A549 treated with CpdA at 1 μM for 4 hours (cell line): ENCODE results near the gene ZNF26. TPM values are rescaled to one million over a fixed set of nuclear protein-coding genes. Genes with fewer than 3 reads are reported as not detected.

Experiments used
- total RNA-seq: library from RNA; stranded (reverse); fragments of 200-300 nt; extraction: Qiagen RNA extraction; gene quantifications from 5 replicates; pipeline ENCODE4 v1.2.3, GENCODE V29; 2022; ENCODE audit warnings: low read depth

ZNF26 gene
- total RNA-seq = 7.1 to 11.3 TPM (median 7.4 TPM) in 5 replicates

DNA sequence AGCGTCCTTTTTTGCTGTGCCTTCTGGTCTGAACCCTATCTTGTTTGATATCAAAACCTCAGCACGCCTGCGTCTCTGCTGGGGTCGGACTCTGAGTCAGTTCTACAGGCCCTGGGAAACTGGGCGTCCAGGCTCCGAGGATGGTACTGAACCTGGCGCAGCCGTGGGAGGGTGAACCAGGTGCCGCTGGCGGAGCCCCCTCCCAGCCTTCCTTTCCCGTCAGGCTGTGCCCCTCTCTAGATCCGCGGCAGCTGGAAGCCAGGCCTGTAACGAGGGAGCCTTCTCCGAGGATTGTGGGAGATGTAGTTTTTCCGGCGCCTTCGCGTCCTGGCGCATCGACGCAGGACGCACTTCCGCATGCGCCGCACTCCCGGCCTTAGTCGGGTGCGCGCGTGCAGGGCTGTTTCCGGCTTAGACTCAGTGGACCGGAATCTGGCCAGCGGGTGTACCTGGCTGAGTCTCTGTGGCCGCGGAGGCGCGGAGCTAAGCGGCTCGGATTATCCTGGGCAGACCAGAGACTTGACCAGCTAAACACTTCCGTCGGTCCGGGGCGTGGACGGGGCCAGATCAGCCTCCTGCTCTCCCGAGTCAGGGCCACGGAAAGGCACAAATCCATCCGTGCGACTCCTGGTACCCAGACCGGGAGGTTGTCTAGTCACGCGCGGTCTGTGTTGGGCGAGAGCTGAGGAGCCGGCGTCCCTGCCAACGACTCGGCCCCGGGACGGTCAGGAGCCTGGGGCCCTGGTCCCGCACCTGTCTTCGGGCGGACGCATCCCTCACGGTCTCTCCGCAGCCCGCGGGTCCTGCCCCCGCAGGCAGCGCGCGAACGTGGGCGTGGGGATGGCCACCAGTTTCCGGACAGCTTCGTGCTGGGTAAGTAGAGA, at the start of gene ZNF26:
ZNF26 (plus strand) TSS at position 367 of the 884 bp plus-strand sequence; CDS start at position 841, 474 bp downstream.

GRCh38 chr12:132956011-132956788, 30.0 kb upstream of the ZNF26 start, which contains the start of gene ZNF605:
ZNF605 (minus strand) TSS chr12:132956306; CDS start chr12:132945635, 10,671 bp downstream.

DNA sequence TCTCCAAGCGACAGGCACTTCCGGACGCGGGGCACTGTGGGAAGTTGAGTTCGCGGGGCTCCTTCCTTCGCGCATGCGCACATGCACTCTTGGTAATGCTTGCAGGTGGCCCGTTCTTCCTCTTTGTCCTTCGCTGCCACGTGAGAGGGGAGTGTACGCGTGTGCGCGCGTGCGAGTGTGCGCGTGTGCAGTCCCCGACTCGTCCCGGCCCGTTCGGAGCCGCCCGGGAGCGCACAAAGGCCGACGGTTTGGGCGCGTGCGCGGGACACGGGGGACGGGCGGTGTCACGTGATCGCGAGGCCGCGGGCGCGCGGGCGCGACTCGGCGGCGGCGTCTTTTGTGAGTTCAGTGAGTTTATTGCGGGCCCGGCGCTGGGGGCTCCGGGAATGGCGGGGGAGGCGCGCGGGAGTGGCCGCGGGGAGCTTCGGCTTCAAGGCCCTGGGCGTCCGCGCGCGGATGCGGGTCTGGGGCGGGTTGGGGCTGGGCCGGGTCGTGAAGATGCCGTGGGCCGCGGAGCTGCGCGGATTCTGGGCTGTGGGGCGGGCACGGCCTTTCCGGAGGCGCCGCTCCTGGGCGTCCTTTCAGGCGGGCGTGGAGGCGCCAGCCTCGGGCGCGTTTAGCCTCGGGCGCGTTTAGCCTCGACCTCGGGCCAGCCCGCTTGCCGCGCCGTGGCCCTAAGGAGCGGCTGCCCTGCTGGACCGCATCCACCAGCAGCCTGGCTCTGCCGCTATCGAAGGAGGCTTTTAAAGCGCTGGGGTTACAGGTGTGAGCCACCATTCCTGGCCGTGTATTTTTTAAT, 51.2 kb downstream of the ZNF26 start, which contains the start of gene ZNF84:
ZNF84 (plus strand) TSS at position 303 of the 799 bp plus-strand sequence. CDS start 3,959 bp downstream, outside the sequence.

Other genes starting within 250 kb of the ZNF26 start
- gene ANKLE2, start 224.5 kb upstream of the ZNF26 start, total RNA-seq = 73.9 to 85.8 TPM (median 78.1 TPM) in 5 replicates
- gene GOLGA3, start 157.5 kb upstream of the ZNF26 start, total RNA-seq = 19.2 to 23.5 TPM (median 22.0 TPM) in 5 replicates
- gene CHFR, start 98.8 kb upstream of the ZNF26 start, total RNA-seq = 18.1 to 21.9 TPM (median 19.8 TPM) in 5 replicates
- 3.1 to 5.6 TPM (median 3.4 TPM) in 5 replicates for gene ZNF605, start 30.1 kb upstream of the ZNF26 start, total RNA-seq
- 11.8 to 15.7 TPM (median 12.4 TPM) in 5 replicates for gene ZNF84, start 51.1 kb downstream of the ZNF26 start, total RNA-seq
- gene ZNF140, start 94.6 kb downstream of the ZNF26 start, total RNA-seq = 9.5 to 10.3 TPM (median 9.9 TPM) in 5 replicates
- 0.38 to 0.47 TPM (median 0.43 TPM) in 5 replicates for gene ZNF891, start 143.9 kb downstream of the ZNF26 start, total RNA-seq
- gene ZNF10, start 144.3 kb downstream of the ZNF26 start, total RNA-seq = 1.4 to 2.3 TPM (median 1.8 TPM) in 5 replicates
- 8.6 to 20.0 TPM (median 10.4 TPM) in 5 replicates for gene ZNF268, start 195.1 kb downstream of the ZNF26 start, total RNA-seq
- gene ANHX, start 249.5 kb downstream of the ZNF26 start, total RNA-seq = not detected in 5 replicates